HG03354 (cell line): ENCODE measurements around the gene TOR2A.

Experiments
- ATAC-seq: cut with Tn5 transposase; IDR thresholded peaks from one replicate; pipeline ENCODE4 v1.9.1; 2021; ENCODE audit warnings: mild to moderate bottlenecking; ENCODE audit not compliant: unreplicated experiment, poor library complexity, severe bottlenecking

TOR2A gene

GRCh38 chr9:127749090-127749787 lies 14.1 kb upstream of the TOR2A start:
- no peak for ATAC-seq

- no peak for ATAC-seq
These were observed 12.0 kb upstream of the TOR2A start for GRCh38 chr9:127746959-127747569.

- ATAC-seq: no peak
These were observed 9.5 kb upstream of the TOR2A start for GRCh38 chr9:127744398-127745110.

- no peak for ATAC-seq
These were observed 7.5 kb upstream of the TOR2A start for GRCh38 chr9:127742435-127743088.

- no peak for ATAC-seq
These were observed 6.8 kb upstream of the TOR2A start for GRCh38 chr9:127741831-127742434.

GRCh38 chr9:127739614-127740330 lies 4.7 kb upstream of the TOR2A start:
- ATAC-seq: no peak

GRCh38 chr9:127738666-127739065 lies 3.6 kb upstream of the TOR2A start:
- no peak for ATAC-seq

- no peak for ATAC-seq
These were observed 564 bp upstream of the TOR2A start for GRCh38 chr9:127735530-127736185.

GRCh38 chr9:127734247-127734746 lies 797 bp downstream of the TOR2A start:
- ATAC-seq: no peak

GRCh38 chr9:127733614-127734013 lies 1.5 kb downstream of the TOR2A start:
- no peak for ATAC-seq

- ATAC-seq: no peak
These were observed 2.6 kb downstream of the TOR2A start for GRCh38 chr9:127732444-127732843.

GRCh38 chr9:127731938-127732337 lies 3.2 kb downstream of the TOR2A start:
- no peak for ATAC-seq

- no peak for ATAC-seq
These were observed 4.2 kb downstream of the TOR2A start for GRCh38 chr9:127730799-127731410.

GRCh38 chr9:127730262-127730661 lies 4.8 kb downstream of the TOR2A start:
- no peak for ATAC-seq

GRCh38 chr9:127729522-127730256 lies 5.4 kb downstream of the TOR2A start:
- ATAC-seq: no peak

GRCh38 chr9:127728808-127729207 lies 6.3 kb downstream of the TOR2A start:
- ATAC-seq: no peak

GRCh38 chr9:127726871-127727270 lies 8.2 kb downstream of the TOR2A start:
- no peak for ATAC-seq

GRCh38 chr9:127724012-127724411 lies 11.1 kb downstream of the TOR2A start:
- ATAC-seq: no peak
